SKM-1 treated with dmso at 0.1 percent for 144 hours (cell line): ENCODE data around the gene NARF.
"Not testable (repeated sequence)": the region's sequence is repeated elsewhere in the genome, so short reads cannot be mapped to it uniquely, and the experiment has no call there.

ENCODE experiments used
- DNase-seq: peaks from one replicate; lab custom pipeline; 2025; ENCODE audit not compliant: unreplicated experiment; lab: John Stamatoyannopoulos, UW

NARF gene

GRCh38 chr17:82496529-82497434, 38.2 kb downstream of the NARF start:
- peak; percentile 86 for DNase-seq

- no peak for DNase-seq
Observed at GRCh38 chr17:82497483-82498405, 39.2 kb downstream of the NARF start.

GRCh38 chr17:82502207-82502606, 43.7 kb downstream of the NARF start:
- no peak for DNase-seq

DNA sequence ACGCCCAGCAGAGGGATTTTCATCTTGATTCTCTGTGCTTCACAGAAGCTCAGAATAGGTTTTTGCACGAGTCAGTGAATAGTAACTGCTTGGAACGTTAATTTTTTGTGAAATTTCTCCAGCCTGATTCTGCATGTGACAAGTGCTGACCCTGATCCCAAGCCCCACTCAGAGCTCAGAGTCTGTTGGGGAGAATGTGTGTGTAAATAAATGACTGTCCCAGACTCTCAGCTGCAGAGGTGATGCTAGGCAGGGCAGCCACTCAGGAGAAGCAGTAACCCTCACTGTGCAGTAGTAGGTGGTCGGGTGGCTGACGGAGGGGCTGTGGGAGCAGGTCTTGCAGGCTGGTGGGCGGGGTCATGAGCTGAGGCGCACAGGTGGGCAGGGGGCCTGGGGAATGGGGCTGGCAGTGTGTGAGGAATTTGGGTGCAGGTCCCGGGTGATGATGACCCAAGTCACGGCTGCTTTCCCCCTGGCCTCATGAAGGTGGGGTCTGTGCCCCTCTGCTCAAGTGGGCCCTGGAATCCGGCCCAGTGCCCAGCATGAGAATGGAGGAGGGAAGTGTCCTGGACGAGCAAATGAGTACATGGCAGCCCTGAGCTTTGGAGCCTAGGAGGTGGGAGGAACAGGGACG, 44.7 kb downstream of the NARF start:
- DNase-seq, result no peak

GRCh38 chr17:82503728-82504308, 45.3 kb downstream of the NARF start:
- DNase-seq, result no peak

DNA sequence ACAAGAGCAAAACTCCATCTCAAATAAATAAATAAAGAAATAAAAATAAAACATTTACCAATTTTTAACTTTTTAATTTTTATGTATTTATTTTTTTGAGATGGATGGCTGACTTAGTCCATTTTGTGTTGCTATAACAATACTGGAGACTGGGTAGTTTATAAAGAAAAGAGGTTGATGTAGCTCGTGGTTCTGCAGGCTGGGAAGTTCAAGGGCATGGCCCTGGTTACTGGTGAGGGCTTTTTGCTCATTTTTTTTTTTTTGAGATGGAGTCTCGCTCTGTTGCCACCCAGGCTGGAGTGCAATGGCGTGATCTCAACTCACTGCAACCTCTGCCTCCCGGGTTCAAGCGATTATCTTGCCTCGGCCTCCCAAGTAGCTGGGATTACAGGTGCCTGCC, 46.8 kb downstream of the NARF start:
- no peak for DNase-seq

DNA sequence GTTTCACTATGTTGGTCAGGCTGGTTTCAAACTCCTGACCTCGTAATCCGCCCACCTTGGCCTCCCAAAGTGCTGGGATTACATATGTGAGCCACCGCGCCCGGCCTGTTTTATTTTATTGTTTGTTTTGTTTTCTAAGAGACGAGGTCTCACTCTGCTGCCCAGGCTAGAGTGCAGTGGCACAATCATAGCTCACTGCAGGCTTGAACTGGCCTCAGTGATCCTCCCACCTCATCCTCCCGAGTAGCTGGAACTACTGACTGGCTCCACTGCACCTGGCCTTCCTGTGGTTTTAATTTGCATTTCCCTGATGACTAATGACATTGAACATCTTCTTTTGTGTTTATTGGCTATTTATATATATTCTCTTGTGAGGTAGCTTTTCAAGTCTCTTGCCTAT, 47.9 kb downstream of the NARF start:
- DNase-seq, result not testable (repeated sequence)

DNA sequence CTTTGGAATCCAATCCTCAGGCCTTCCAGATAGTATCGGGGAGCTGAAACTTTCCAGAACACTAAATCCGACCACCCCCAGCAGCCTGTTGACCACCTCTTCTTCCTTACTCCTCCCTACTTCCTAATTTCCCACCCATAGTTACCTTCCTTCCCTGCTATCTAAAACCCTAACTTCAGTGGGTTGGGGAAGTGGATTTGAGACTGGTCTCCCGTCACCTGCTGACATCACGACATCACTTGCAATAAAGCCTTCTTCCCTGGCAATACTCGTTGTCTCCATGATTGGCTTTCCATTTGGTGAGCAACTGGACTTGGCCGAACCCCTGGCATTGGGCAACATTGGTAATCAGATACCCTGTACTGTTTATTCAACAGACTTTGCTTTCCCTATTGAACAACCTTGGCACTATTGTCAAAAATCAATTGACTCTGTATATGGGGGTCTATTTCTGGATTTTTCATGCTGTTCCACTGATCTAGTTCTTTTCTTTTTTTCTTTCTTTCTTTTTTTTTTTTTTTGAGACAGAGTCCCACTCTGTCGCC, 49.2 kb downstream of the NARF start:
- no peak for DNase-seq

GRCh38 chr17:82511642-82512041, 53.1 kb downstream of the NARF start:
- not testable (repeated sequence) for DNase-seq

GRCh38 chr17:82513864-82514263, 55.3 kb downstream of the NARF start:
- DNase-seq, result not testable (repeated sequence)

- no peak for DNase-seq
Observed at GRCh38 chr17:82517230-82517865, 58.8 kb downstream of the NARF start.

DNA sequence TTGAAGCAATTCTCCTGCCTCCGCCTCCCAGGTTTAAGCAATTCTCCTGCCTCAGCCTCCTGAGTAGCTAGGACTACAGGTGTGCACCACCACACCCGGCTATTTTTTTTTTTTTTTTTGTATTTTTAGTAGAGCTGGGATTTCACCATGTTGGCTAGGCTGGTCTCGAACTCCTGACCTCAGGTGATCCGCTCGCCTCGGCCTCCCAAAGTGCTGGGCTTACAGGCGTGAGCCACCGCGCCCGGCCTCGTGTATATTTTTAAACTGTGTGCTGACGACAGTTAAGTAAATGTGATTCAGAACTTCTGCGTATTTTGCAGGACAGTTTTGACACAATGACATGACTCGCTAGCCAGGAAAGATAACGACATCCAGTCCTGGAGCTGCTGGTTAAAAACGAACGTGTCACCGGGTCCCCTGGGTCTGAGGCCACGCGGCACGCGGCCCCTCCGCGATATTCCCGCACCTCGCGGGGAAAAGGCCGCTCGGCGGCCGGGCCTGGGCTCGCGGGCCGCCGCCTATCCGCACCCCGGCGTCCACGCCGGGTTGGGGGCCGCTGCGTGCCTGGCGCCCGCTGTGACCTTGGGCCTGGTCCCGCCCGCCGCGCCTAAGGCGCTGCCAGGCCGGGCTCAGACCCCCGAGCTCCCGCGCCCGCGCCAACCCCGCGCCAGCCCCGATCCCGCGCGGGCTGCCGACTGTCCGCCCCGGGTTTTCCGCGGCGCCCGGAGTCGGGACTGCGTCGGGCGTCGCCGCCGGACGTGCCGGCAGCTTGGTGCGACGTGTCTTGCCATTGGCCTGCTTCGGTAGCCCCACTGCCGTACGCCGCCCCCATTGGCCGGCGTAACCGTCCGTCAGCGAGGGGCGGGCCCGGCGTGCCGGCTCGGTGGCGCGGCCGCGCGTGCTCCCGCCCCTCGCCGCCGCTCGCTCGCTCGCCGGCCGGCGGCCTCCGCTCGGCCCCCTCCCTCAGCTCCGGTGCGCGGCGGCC, 60.6 kb downstream of the NARF start, which contains the start of gene FOXK2:
TSS of gene FOXK2 (plus strand) at position 907 of the 985 bp plus-strand sequence. CDS start 157 bp downstream, outside the sequence.
- peak; percentile 90 for DNase-seq

GRCh38 chr17:82519971-82520903, 61.7 kb downstream of the NARF start:
- no peak for DNase-seq

- no peak for DNase-seq
Observed at GRCh38 chr17:82524540-82524939, 66.0 kb downstream of the NARF start.

- no peak for DNase-seq
Observed at GRCh38 chr17:82525712-82526111, 67.2 kb downstream of the NARF start.

- DNase-seq, result no peak
Observed at GRCh38 chr17:82527898-82528297, 69.4 kb downstream of the NARF start.

GRCh38 chr17:82528484-82529265, 70.1 kb downstream of the NARF start:
- no peak for DNase-seq
